ENCODE data around the gene HTATSF1.

Gene HTATSF1

GRCh38 chrX:136497556-136498052 lies at the start of gene HTATSF1:
Gene HTATSF1, plus strand, starts transcription at chrX:136497592. Its CDS starts 93 bp downstream, at chrX:136497685.
- DNase-seq = peak in 1 of 2 experiments; percentile 12

GRCh38 chrX:136447968-136448367 lies 49.4 kb upstream of the HTATSF1 start:
- no peak for DNase-seq

GRCh38 chrX:136450050-136450830 lies 47.2 kb upstream of the HTATSF1 start:
- DNase-seq = no peak

- no peak for DNase-seq
Measured at GRCh38 chrX:136452614-136453013, 44.8 kb upstream of the HTATSF1 start.

- DNase-seq = no peak
Measured at GRCh38 chrX:136453114-136453513, 44.3 kb upstream of the HTATSF1 start.

GRCh38 chrX:136453771-136454170 lies 43.6 kb upstream of the HTATSF1 start:
- DNase-seq = no peak

GRCh38 chrX:136456133-136456532 lies 41.3 kb upstream of the HTATSF1 start:
- no peak for DNase-seq

GRCh38 chrX:136457303-136457917 lies 40.0 kb upstream of the HTATSF1 start:
- DNase-seq = no peak

- DNase-seq = no peak
Measured at GRCh38 chrX:136464589-136464988, 32.8 kb upstream of the HTATSF1 start.

GRCh38 chrX:136467303-136467702 lies 30.1 kb upstream of the HTATSF1 start:
- no peak for DNase-seq

GRCh38 chrX:136468391-136469103 lies 28.8 kb upstream of the HTATSF1 start:
- DNase-seq = no peak

GRCh38 chrX:136473663-136474062 lies 23.7 kb upstream of the HTATSF1 start:
- DNase-seq = no peak

GRCh38 chrX:136475236-136475635 lies 22.2 kb upstream of the HTATSF1 start:
- DNase-seq = no peak

GRCh38 chrX:136476501-136476900 lies 20.9 kb upstream of the HTATSF1 start:
- no peak for DNase-seq

- DNase-seq = no peak
Measured at GRCh38 chrX:136477026-136477425, 20.4 kb upstream of the HTATSF1 start.

GRCh38 chrX:136480383-136480782 lies 17.0 kb upstream of the HTATSF1 start:
- no peak for DNase-seq

GRCh38 chrX:136487647-136488046 lies 9.7 kb upstream of the HTATSF1 start, which contains the start of gene BRS3:
Gene BRS3, plus strand, starts transcription at chrX:136487947. Its CDS starts 168 bp downstream, at chrX:136488115.
- DNase-seq = no peak

GRCh38 chrX:136488706-136489105 lies 8.7 kb upstream of the HTATSF1 start:
- no peak for DNase-seq

- no peak for DNase-seq
Measured at GRCh38 chrX:136491832-136492231, 5.6 kb upstream of the HTATSF1 start.

- no peak for DNase-seq
Measured at GRCh38 chrX:136493011-136493410, 4.4 kb upstream of the HTATSF1 start.

GRCh38 chrX:136495043-136495442 lies 2.3 kb upstream of the HTATSF1 start:
- DNase-seq = no peak

- DNase-seq = no peak
Measured at GRCh38 chrX:136496186-136496763, 1.1 kb upstream of the HTATSF1 start.
